ENCODE measurements around the gene SPAG17. TPM values are rescaled to one million over a fixed set of nuclear protein-coding genes. Genes with fewer than 3 reads are reported as not detected.

Gene SPAG17
- total and polyA plus RNA-seq, 2 of the 4 experiments (the other 2 are of a cell fraction): 0.10 TPM; not detected in 1

DNA sequence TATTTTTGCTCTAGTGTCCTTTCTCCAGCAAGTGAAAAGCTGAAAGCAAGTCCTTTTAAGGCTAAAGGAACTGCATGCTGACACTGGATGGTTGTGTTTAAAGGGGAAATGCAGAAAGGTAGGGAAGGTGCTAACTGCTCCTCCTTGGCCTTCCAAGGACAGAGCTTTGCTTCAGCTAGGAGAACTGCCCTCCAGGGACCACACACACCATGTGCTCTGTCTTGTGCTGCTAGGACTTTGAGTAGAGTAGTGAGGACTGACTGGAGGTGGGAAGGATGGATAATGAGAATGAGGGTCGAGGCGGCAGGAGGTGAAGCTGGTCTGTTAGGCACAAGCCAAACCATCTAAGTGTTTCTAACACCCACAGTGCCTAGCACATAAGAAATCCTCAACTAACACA lies 177.6 kb downstream of the SPAG17 start:
- H3K14ac ChIP-seq (replicated peaks; ENCODE audit: low read depth, low read length): no peak overlapping the region
- H4K8ac ChIP-seq (ENCODE audit: low read depth in 2 of 2, low read length in 2 of 2): no peak overlapping the region
- CTCF ChIA-PET: no interaction called here
- dilution Hi-C loops (cut with HindIII; ENCODE audit: low sequenced_read_pairs, unreplicated experiment) (no loop called here), in situ Hi-C loops (cut with MboI; ENCODE audit: low sequenced_read_pairs) (no loop called here), intact Hi-C loops (cut with micrococcal nuclease) (no loop called here)
- H3K27me3 ChIP-seq (ENCODE audit: control insufficient read depth, insufficient read depth, low read length): 0 out of 2 replicates have a peak, but pooled peaks cover 2% of the 10 kb centered on the region
- H3K9ac ChIP-seq (ENCODE audit: low read depth, low read length): no peak overlapping the region
- H3K27ac ChIP-seq (ENCODE audit: insufficient read depth, low read length): no peak overlapping the region
- no peak overlapping the region for H4K91ac ChIP-seq (ENCODE audit: insufficient read depth, low read depth, low read length)
- H3K9me1 ChIP-seq (ENCODE audit: insufficient read depth, low read length): no peaks in the 10 kb centered on the region
- TF ChIP-seq RAD21 (IDR thresholded peaks at IDR 0.05; ENCODE audit: low read length) (no peak), BHLHE40 (IDR thresholded peaks at IDR 0.05; ENCODE audit: low read depth, low read length) (no peak), CHD1 (IDR thresholded peaks at IDR 0.05; ENCODE audit: low read depth, low read length) (no peak), MAFK (IDR thresholded peaks at IDR 0.05; ENCODE audit: low read depth, low read length) (no peak), NFE2L2 (IDR thresholded peaks at IDR 0.05; ENCODE audit: low read depth, low read length) (no peak), USF2 (IDR thresholded peaks at IDR 0.05; ENCODE audit: low read depth, low read length) (no peak), RFX5 (IDR thresholded peaks at IDR 0.05; ENCODE audit: low read depth, low read length) (no peak), MXI1 (IDR thresholded peaks at IDR 0.05; ENCODE audit: borderline replicate concordance, low read depth, low read length) (no peak), SMC3 (IDR thresholded peaks at IDR 0.05; ENCODE audit: low read depth, low read length) (no peak), POLR2A (IDR thresholded peaks at IDR 0.05; ENCODE audit: low read depth, low read length) (no peak), FOS (IDR thresholded peaks at IDR 0.05; ENCODE audit: low read depth, low read length) (no peak), CEBPB (IDR thresholded peaks at IDR 0.05; ENCODE audit: low read depth, low read length) (no peak), CTCF (conservative IDR thresholded peaks at IDR 0.05; ENCODE audit: low read depth, low read length) (no peak)
- H4K20me1 ChIP-seq (ENCODE audit: insufficient read depth, low read length): no peaks in the 10 kb centered on the region
- no peaks in the 10 kb centered on the region for H3K79me1 ChIP-seq (ENCODE audit: low read depth in 1 of 2, low read length in 2 of 2)
- no peak overlapping the region for H2AK5ac ChIP-seq (ENCODE audit: low read depth, low read length)
- H2BK15ac ChIP-seq (ENCODE audit: low read depth, low read length): no peak overlapping the region
- no peak overlapping the region for H3K23ac ChIP-seq (ENCODE audit: low read depth, low read length)
- H2BK120ac ChIP-seq (ENCODE audit: low read depth, low read length): no peak overlapping the region
- H3K4me2 ChIP-seq (ENCODE audit: low read depth, low read length): no peak overlapping the region
- no peak overlapping the region for H2AFZ ChIP-seq (replicated peaks; ENCODE audit: low read length, poor library complexity)
- H2AK9ac ChIP-seq (replicated peaks; ENCODE audit: low read depth, low read length, poor library complexity): no peak overlapping the region
- WGBS, 2 experiments (ENCODE audit: extremely low coverage in 2 of 2, insufficient read length in 1 of 2): no CpG with 5 or more reads among the region's 2 CpGs
- H4K5ac ChIP-seq (ENCODE audit: low read depth, low read length): no peak overlapping the region
- no peak for ATAC-seq (ENCODE audit: low read depth)
- no TSS peak for BruUV-seq (replicated peaks)
- H3K4me1 ChIP-seq (ENCODE audit: control insufficient read depth, insufficient read depth, low read length): no peaks in the 10 kb centered on the region
- H3K4me3 ChIP-seq (ENCODE audit: insufficient read depth, low read depth, low read length): no peak overlapping the region
- no peaks in the 10 kb centered on the region for H3K9me3 ChIP-seq (ENCODE audit: control insufficient read depth, insufficient read depth, low read length)
- H2BK20ac ChIP-seq (ENCODE audit: low read depth, low read length): no peak overlapping the region
- H3K18ac ChIP-seq (ENCODE audit: low read depth, low read length): no peak overlapping the region
- POLR2A ChIA-PET (ENCODE audit: unreplicated experiment): no interaction called here
- no peak overlapping the region for H3K56ac ChIP-seq (ENCODE audit: extremely low read depth, insufficient read depth, low read length)
- H3K4ac ChIP-seq (ENCODE audit: low read depth, low read length): no peak overlapping the region
- no peaks in the 10 kb centered on the region for H3K36me3 ChIP-seq (ENCODE audit: control insufficient read depth, insufficient read depth, low read length)
- no peak overlapping the region for H2BK5ac ChIP-seq (ENCODE audit: low read depth, low read length, poor library complexity, severe bottlenecking)
- DNase-seq: no peak

Data from IMR-90 (cell line).